Measurements from ENCODE around the gene PNMA6F. TPM values are rescaled to one million over a fixed set of nuclear protein-coding genes. Genes with fewer than 3 reads are reported as not detected.

Gene PNMA6F
- total and polyA plus RNA-seq, 8 donors = 0.12 TPM; not detected in 7

DNA sequence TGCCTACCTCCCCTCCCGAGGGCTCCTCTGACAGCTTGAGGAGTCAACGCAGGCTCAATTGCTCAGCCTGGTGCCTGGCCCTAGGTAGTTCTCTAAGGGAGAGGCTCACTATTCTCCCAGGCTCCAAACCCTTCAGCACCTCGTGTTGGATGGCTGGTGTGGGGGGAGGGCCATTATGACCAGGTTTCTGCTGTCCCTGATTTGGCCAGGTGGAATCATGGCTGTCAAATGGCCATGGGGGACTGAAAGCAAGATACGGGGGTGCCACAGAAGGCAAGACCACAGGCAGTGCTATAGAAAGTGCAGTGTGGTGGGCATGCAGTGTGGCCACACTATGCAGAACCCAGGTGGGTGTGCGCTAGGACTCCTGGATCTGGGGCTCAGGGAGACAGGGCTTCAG lies 9.5 kb downstream of the PNMA6F start:
- no peak overlapping the region for H3K4me3 ChIP-seq
- H3K4me1 ChIP-seq = no peaks in the 10 kb centered on the region
- DNase-seq (no peak), FAIRE-seq (no peak), ATAC-seq (no peak)
- WGBS, 2 donors = 70 to 84% methylated on average over 5 of the region's 5 CpGs
- TF ChIP-seq, protein P1, sequence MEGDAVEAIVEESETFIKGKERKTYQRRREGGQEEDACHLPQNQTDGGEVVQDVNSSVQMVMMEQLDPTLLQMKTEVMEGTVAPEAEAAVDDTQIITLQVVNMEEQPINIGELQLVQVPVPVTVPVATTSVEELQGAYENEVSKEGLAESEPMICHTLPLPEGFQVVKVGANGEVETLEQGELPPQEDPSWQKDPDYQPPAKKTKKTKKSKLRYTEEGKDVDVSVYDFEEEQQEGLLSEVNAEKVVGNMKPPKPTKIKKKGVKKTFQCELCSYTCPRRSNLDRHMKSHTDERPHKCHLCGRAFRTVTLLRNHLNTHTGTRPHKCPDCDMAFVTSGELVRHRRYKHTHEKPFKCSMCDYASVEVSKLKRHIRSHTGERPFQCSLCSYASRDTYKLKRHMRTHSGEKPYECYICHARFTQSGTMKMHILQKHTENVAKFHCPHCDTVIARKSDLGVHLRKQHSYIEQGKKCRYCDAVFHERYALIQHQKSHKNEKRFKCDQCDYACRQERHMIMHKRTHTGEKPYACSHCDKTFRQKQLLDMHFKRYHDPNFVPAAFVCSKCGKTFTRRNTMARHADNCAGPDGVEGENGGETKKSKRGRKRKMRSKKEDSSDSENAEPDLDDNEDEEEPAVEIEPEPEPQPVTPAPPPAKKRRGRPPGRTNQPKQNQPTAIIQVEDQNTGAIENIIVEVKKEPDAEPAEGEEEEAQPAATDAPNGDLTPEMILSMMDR (IDR thresholded peaks at IDR 0.05) = no peak
- H3K9me3 ChIP-seq = no peaks in the 10 kb centered on the region
- intact Hi-C loops (cut with DNase I) = no loop called here
- H3K27ac ChIP-seq = no peak overlapping the region
- H3K27me3 ChIP-seq = no peaks in the 10 kb centered on the region
- no peaks in the 10 kb centered on the region for H3K36me3 ChIP-seq

- H3K27ac ChIP-seq = no peak overlapping the region
- intact Hi-C loops (cut with DNase I) = no loop called here
- H3K4me1 ChIP-seq = no peaks in the 10 kb centered on the region
- H3K4me3 ChIP-seq = no peak overlapping the region
- DNase-seq = no peak
- FAIRE-seq = no peak
- WGBS, 2 donors = 76 to 86% methylated on average over 9 of the region's 9 CpGs
- no peak for ATAC-seq
- no peaks in the 10 kb centered on the region for H3K36me3 ChIP-seq
- TF ChIP-seq, protein P1 (IDR thresholded peaks at IDR 0.05) = no peak
- H3K27me3 ChIP-seq = no peaks in the 10 kb centered on the region
- H3K9me3 ChIP-seq = no peaks in the 10 kb centered on the region
These were observed 10.7 kb downstream of the PNMA6F start for GRCh38 chrX:153310901-153311300.

- no peak for ATAC-seq
- no peaks in the 10 kb centered on the region for H3K9me3 ChIP-seq
- TF ChIP-seq, protein P1 (IDR thresholded peaks at IDR 0.05) = no peak
- no peak overlapping the region for H3K27ac ChIP-seq
- no peaks in the 10 kb centered on the region for H3K4me1 ChIP-seq
- FAIRE-seq = no peak
- no peaks in the 10 kb centered on the region for H3K36me3 ChIP-seq
- 65 to 70% methylated on average over 12 of the region's 12 CpGs for WGBS, 2 donors
- no peak overlapping the region for H3K4me3 ChIP-seq
- peaks cover 0 to 10% (median 0%) of the 10 kb centered on the region in 4 donors for H3K27me3 ChIP-seq
- DNase-seq = no peak
- intact Hi-C loops (cut with DNase I) = no loop called here
These were observed 14.0 kb downstream of the PNMA6F start for GRCh38 chrX:153307276-153308178.

- no peaks in the 10 kb centered on the region for H3K36me3 ChIP-seq
- peak in 1 of 6 donors; percentile 55 for DNase-seq
- WGBS, 2 donors = 74% methylated on average over 17 of the region's 17 CpGs
- intact Hi-C loops (cut with DNase I) = no loop called here
- H3K4me1 ChIP-seq = no peaks in the 10 kb centered on the region
- no peaks in the 10 kb centered on the region for H3K9me3 ChIP-seq
- TF ChIP-seq, protein P1 (IDR thresholded peaks at IDR 0.05) = no peak
- FAIRE-seq = no peak
- peaks cover 0 to 10% (median 0%) of the 10 kb centered on the region in 4 donors for H3K27me3 ChIP-seq
- H3K27ac ChIP-seq = no peak overlapping the region
- H3K4me3 ChIP-seq = no peak overlapping the region
- ATAC-seq = no peak
These were observed 14.9 kb downstream of the PNMA6F start for GRCh38 chrX:153306527-153307115.

GRCh38 chrX:153305972-153306371 lies 15.6 kb downstream of the PNMA6F start:
- ATAC-seq (no peak), FAIRE-seq (no peak), DNase-seq (no peak)
- H3K27me3 ChIP-seq = peaks cover 0 to 10% (median 0%) of the 10 kb centered on the region in 4 donors
- no peak overlapping the region for H3K4me3 ChIP-seq
- no peaks in the 10 kb centered on the region for H3K4me1 ChIP-seq
- 84 to 96% methylated on average over 3 of the region's 3 CpGs for WGBS, 2 donors
- TF ChIP-seq, protein P1 (IDR thresholded peaks at IDR 0.05) = no peak
- intact Hi-C loops (cut with DNase I) = no loop called here
- H3K9me3 ChIP-seq = no peaks in the 10 kb centered on the region
- no peaks in the 10 kb centered on the region for H3K36me3 ChIP-seq
- H3K27ac ChIP-seq = no peak overlapping the region

Data from pancreas (tissue), 10 donors.